Body of pancreas (tissue), 4 donors: ENCODE results near the gene HSF2.

Source experiments
- CTCF ChIP-seq, 7 experiments: fragments of 450-650 bp in 4 of 7; fragments of 200-600 bp in 3 of 7; sonication (generic) in 3 of 7; IDR thresholded peaks; one replicate each; pipeline ENCODE4 v1.5.1; 2016 to 2019; ENCODE audit warnings: antibody characterized with exemption in 7 of 7
- POLR2A ChIP-seq, 3 donors: fragments of 450-650 bp; IDR thresholded peaks; one replicate each; pipeline ENCODE4 v1.6.1; 2016; ENCODE audit warnings: antibody characterized with exemption in 3 of 3, mild to moderate bottlenecking in 2 of 3

- TF ChIP-seq CTCF (IDR thresholded peaks at IDR 0.05) (no peak), POLR2A (IDR thresholded peaks at IDR 0.05) (no peak)
Observed at GRCh38 chr6:122407712-122408111, 8.3 kb downstream of the HSF2 start.
